H1 (cell line): ENCODE measurements around the gene UQCR10. TPM values are rescaled to one million over a fixed set of nuclear protein-coding genes. Genes with fewer than 3 reads are reported as not detected.

Source experiments
- CTCF ChIA-PET: fragments of 300-600 bp; sonication (Branson Sonifier 250); formaldehyde crosslinking; loops from one replicate; lab custom pipeline; 2021; ENCODE audit not compliant: partially characterized antibody; lab: Charles Lee
- POLR2A ChIA-PET: fragments of 300-600 bp; sonication (Branson Sonifier 250); formaldehyde crosslinking; loops from one replicate; lab custom pipeline; 2021; ENCODE audit warnings: inconsistent platforms; ENCODE audit not compliant: partially characterized antibody; lab: Charles Lee
- DNase-seq, 2 experiments: peaks; one replicate each; pipeline versions ENCODE4 v3.0.0 to v3.0.0-alpha.2; 2010 to 2022; ENCODE audit warnings: low spot score in 2 of 2, low read depth in 1 of 2, mixed read lengths in 1 of 2
- FAIRE-seq: peaks from 2 replicates; lab custom pipeline; 2011; peaks lifted over from hg19 to GRCh38; lab: Jason Lieb, UNC
- H2AFZ ChIP-seq: 2 replicates; pipeline ENCODE4 v1.8.1; 2012; ENCODE audit warnings: low read length, inconsistent platforms
- H2AK5ac ChIP-seq: 2 replicates; pipeline ENCODE4 v1.6.1; 2013; ENCODE audit warnings: low read depth, low read length
- H2BK120ac ChIP-seq: replicated peaks from 2 replicates; pipeline ENCODE3; 2013; ENCODE audit warnings: low read depth, low read length, inconsistent platforms
- H2BK12ac ChIP-seq: 2 replicates; pipeline ENCODE4 v1.6.1; 2013; ENCODE audit warnings: low read depth, low read length
- H2BK15ac ChIP-seq: 2 replicates; pipeline ENCODE4 v1.6.1; 2013; ENCODE audit warnings: low read length
- H2BK20ac ChIP-seq: 2 replicates; pipeline ENCODE4 v1.6.1; 2013; ENCODE audit warnings: low read length
- H2BK5ac ChIP-seq: 2 replicates; pipeline ENCODE4 v1.6.1; 2013; ENCODE audit warnings: low read depth, low read length
- H3K14ac ChIP-seq: 2 replicates; pipeline ENCODE4 v1.6.1; 2013; ENCODE audit warnings: inconsistent platforms; ENCODE audit not compliant: insufficient read length
- H3K18ac ChIP-seq: 2 replicates; pipeline ENCODE4 v1.6.1; 2013; ENCODE audit warnings: low read length; ENCODE audit errors: extremely low read depth
- H3K23ac ChIP-seq: 2 replicates; pipeline ENCODE4 v1.6.1; 2013; ENCODE audit warnings: inconsistent platforms; ENCODE audit not compliant: insufficient read length
- H3K23me2 ChIP-seq: 2 replicates; pipeline ENCODE4 v1.6.1; 2013; ENCODE audit warnings: low read depth, low read length
- H3K27ac ChIP-seq: 2 replicates; pipeline ENCODE4 v1.6.1; 2011; ENCODE audit warnings: low read depth, low read length, inconsistent platforms
- H3K27me3 ChIP-seq, 4 experiments: replicated peaks in 1 of 4; 1 replicate in 1 of 4; 2 replicates in 3 of 4; pipeline versions ENCODE4 v1.6.1 to v1.8.1; 2011 to 2013; ENCODE audit warnings: low read length in 3 of 4, mild to moderate bottlenecking in 3 of 4, inconsistent platforms in 2 of 4, mixed read lengths in 2 of 4, moderate library complexity in 1 of 4; ENCODE audit not compliant: control insufficient read depth in 3 of 4, insufficient read depth in 3 of 4; ENCODE audit errors: extremely low read depth in 1 of 4
- H3K36me3 ChIP-seq, 4 experiments: 2 replicates each; pipeline versions ENCODE4 v1.6.1 to v1.8.1; 2011 to 2013; ENCODE audit warnings: mild to moderate bottlenecking in 4 of 4, low read length in 3 of 4, moderate library complexity in 2 of 4, control low read depth in 1 of 4, inconsistent platforms in 1 of 4; ENCODE audit not compliant: insufficient read depth in 4 of 4, control insufficient read depth in 2 of 4
- H3K4ac ChIP-seq: replicated peaks from 2 replicates; pipeline ENCODE3; 2013; ENCODE audit warnings: low read length, low read depth, mixed read lengths, inconsistent platforms; ENCODE audit not compliant: insufficient read length
- H3K4me1 ChIP-seq, 4 experiments: replicated peaks in 1 of 4; 1 replicate in 1 of 4; 2 replicates in 3 of 4; pipeline versions ENCODE4 v1.6.1 to v1.8.1; 2011 to 2013; ENCODE audit warnings: low read length in 3 of 4, inconsistent platforms in 2 of 4, mixed read lengths in 1 of 4; ENCODE audit not compliant: insufficient read depth in 4 of 4, control insufficient read depth in 3 of 4
- H3K4me2 ChIP-seq, 2 experiments: 2 replicates each; pipeline versions ENCODE4 v1.6.1 to v1.8.1; 2011 to 2013; ENCODE audit warnings: low read depth in 2 of 2, low read length in 2 of 2, control low read depth in 1 of 2, inconsistent platforms in 1 of 2, mild to moderate bottlenecking in 1 of 2; ENCODE audit not compliant: insufficient read depth in 1 of 2
- H3K4me3 ChIP-seq, 4 experiments: fragments of 200-600, 300-600 bp in 1 of 4; sonication (generic), shearing (Covaris generic), sonication (Bioruptor Twin) in 1 of 4; 2 replicates each; pipeline versions ENCODE4 v1.5.1 to v1.8.1; 2011 to 2016; ENCODE audit warnings: low read length in 4 of 4, low read depth in 3 of 4, control low read depth in 2 of 4, inconsistent platforms in 2 of 4, mild to moderate bottlenecking in 2 of 4, mixed read lengths in 1 of 4, moderate library complexity in 1 of 4; ENCODE audit not compliant: insufficient read depth in 2 of 4; ENCODE audit errors: extremely low read depth in 1 of 4
- H3K56ac ChIP-seq: replicated peaks from 2 replicates; pipeline ENCODE3; 2013; ENCODE audit warnings: low read depth, mild to moderate bottlenecking, mixed read lengths, low read length, inconsistent platforms; ENCODE audit not compliant: insufficient read length
- H3K79me1 ChIP-seq: 2 replicates; pipeline ENCODE4 v1.6.1; 2013; ENCODE audit warnings: low read depth, low read length, control low read depth
- H3K79me2 ChIP-seq, 2 experiments: 2 replicates each; pipeline versions ENCODE4 v1.6.1 to v1.8.1; 2012 to 2013; ENCODE audit warnings: low read length in 2 of 2, mild to moderate bottlenecking in 2 of 2, inconsistent platforms in 1 of 2; ENCODE audit not compliant: insufficient read depth in 2 of 2, control insufficient read depth in 1 of 2
- H3K9ac ChIP-seq, 4 experiments: replicated peaks in 1 of 4; 1 replicate in 1 of 4; 2 replicates in 3 of 4; pipeline versions ENCODE4 v1.6.1 to v1.8.1; 2011 to 2013; ENCODE audit warnings: low read depth in 3 of 4, low read length in 3 of 4, control low read depth in 2 of 4, mild to moderate bottlenecking in 2 of 4, moderate library complexity in 2 of 4, inconsistent platforms in 1 of 4; ENCODE audit errors: extremely low read depth in 1 of 4
- H3K9me3 ChIP-seq, 2 experiments: 2 replicates each; pipeline versions ENCODE4 v1.6.1 to v1.8.1; 2012 to 2013; ENCODE audit warnings: mild to moderate bottlenecking in 2 of 2, moderate library complexity in 2 of 2, control low read depth in 1 of 2, inconsistent platforms in 1 of 2, low read depth in 1 of 2, low read length in 1 of 2, mixed read lengths in 1 of 2; ENCODE audit not compliant: insufficient read depth in 2 of 2
- H4K20me1 ChIP-seq, 2 experiments: replicated peaks in 1 of 2; 2 replicates each; pipeline versions ENCODE3 to v1.8.1; 2011 to 2013; ENCODE audit warnings: inconsistent platforms in 2 of 2, low read length in 2 of 2, mild to moderate bottlenecking in 1 of 2; ENCODE audit not compliant: insufficient read depth in 2 of 2, control insufficient read depth in 1 of 2
- H4K5ac ChIP-seq: 2 replicates; pipeline ENCODE4 v1.6.1; 2013; ENCODE audit warnings: low read length, low read depth, mixed read lengths, inconsistent platforms; ENCODE audit not compliant: insufficient read length
- H4K8ac ChIP-seq: 2 replicates; pipeline ENCODE4 v1.8.0; 2013; ENCODE audit warnings: mild to moderate bottlenecking, moderate library complexity, low read length, inconsistent platforms; ENCODE audit not compliant: insufficient read depth; ENCODE audit errors: extremely low read depth
- H4K91ac ChIP-seq: replicated peaks from 2 replicates; pipeline ENCODE3; 2013; ENCODE audit warnings: low read length, mixed read lengths, inconsistent platforms; ENCODE audit not compliant: insufficient read length
- ASH2L ChIP-seq: fragments of 200-600, 300-600 bp; sonication (generic); IDR thresholded peaks from one replicate; pipeline ENCODE4 v1.7.1; 2017; ENCODE audit warnings: low read length
- HDAC2 ChIP-seq, 2 experiments: fragments of 300-600 bp in 1 of 2; sonication (generic) in 1 of 2; IDR thresholded peaks; 2 replicates each; pipeline ENCODE4 v1.6.1; 2011 to 2012; ENCODE audit warnings: low read depth in 2 of 2, low read length in 2 of 2, mild to moderate bottlenecking in 2 of 2, moderate library complexity in 2 of 2, borderline replicate concordance in 1 of 2, inconsistent platforms in 1 of 2
- KDM1A ChIP-seq: fragments of 200-600, 300-600 bp; sonication (generic); IDR thresholded peaks from 2 replicates; pipeline ENCODE4 v1.7.1; 2016; ENCODE audit warnings: mild to moderate bottlenecking, low read length, borderline replicate concordance
- RXRA ChIP-seq: IDR thresholded peaks from 2 replicates; pipeline ENCODE4 v1.6.1; 2011; ENCODE audit warnings: low read depth, mild to moderate bottlenecking, low read length, moderate library complexity; ENCODE audit not compliant: insufficient read depth
- WGBS, 2 experiments: shearing (Covaris generic) in 1 of 2; methylation state at CpG; one replicate each; pipeline versions ENCODE4 v1.1.6 to v1.1.7; 2013 to 2015; ENCODE audit warnings: low lambda C conversion rate in 2 of 2, mixed read lengths in 2 of 2, inconsistent platforms in 1 of 2, low coverage in 1 of 2, missing lambda C conversion rate in 1 of 2; ENCODE audit not compliant: insufficient replicate concordance in 2 of 2, insufficient coverage in 1 of 2, insufficient read length in 1 of 2; ENCODE audit errors: extremely low coverage in 1 of 2, missing lambda C conversion rate in 1 of 2; 5-methylcytosine and 5-hydroxymethylcytosine counted together
- polyA plus RNA-seq, 7 experiments: library from polyadenylated mRNA; depleted of rRNA in 3 of 7; stranded (reverse) in 5 of 7; unstranded in 2 of 7; fragments of >200 nt in 5 of 7; fragments of 200-250 nt in 2 of 7; gene quantifications; 1 replicate in 5 of 7; 2 replicates in 1 of 7; 4 replicates in 1 of 7; pipeline versions ENCODE4 v1.2.1 to v1.2.3, GENCODE V29; 2011 to 2013; ENCODE audit warnings: missing spikeins in 2 of 7, mixed read lengths in 2 of 7
- total RNA-seq: library from RNA; stranded (reverse); fragmentation: NEBNext Ultra II Directional; extraction: Animal tissue kit (Norgen Biotek cat#: 25700); gene quantifications from 2 replicates; pipeline ENCODE4 v1.2.1, GENCODE V29; 2021

UQCR10 gene
- total and polyA plus RNA-seq, 2 of the 8 experiments (the other 6 are each of a cell fraction or from before 2014, with no cell fraction given), result 102 to 260 TPM

DNA sequence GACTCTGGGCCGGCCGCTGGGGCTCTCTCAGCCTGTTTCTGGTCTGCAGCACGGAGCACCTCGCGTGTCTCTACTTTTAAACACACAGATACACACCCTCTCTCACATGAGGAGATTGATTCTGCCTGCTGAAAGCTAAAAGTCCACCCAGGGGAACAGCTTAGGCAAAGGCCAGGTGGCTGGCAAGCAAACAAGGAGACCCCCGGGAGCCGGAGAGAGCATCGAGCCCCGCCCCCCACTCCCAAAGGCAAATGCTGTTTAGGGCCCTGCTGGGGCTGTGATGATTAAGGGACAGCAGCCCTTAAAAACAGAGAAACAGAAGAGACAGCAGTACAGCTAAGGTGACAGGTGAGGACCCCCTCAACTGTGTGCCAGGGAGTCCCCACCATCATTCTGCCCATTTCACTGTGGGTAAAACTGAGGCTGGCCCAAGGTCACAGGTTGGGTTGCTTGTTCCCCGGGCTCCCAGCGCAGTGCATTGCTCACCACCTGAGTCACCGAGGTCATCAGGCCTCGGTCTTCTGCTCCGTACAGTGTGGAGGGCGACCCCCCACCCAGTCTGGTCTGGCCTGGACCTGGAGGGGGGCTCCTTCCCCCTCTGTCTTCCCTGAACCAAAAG lies 40.5 kb upstream of the UQCR10 start:
- TF ChIP-seq ASH2L, result no peak
- TF ChIP-seq RXRA, result no peak
- peak; percentile 96 for TF ChIP-seq KDM1A
- peak in 1 of 2 experiments; percentile 83; a peak in 1 of 4 replicates for TF ChIP-seq HDAC2 (IDR thresholded peaks at IDR 0.05; ENCODE audit: borderline replicate concordance in 1 of 2, low read depth in 2 of 2, low read length in 2 of 2)
- TF ChIP-seq, all 59 proteins: peak for 2
- FAIRE-seq (no peak), DNase-seq (no peak)
- H2BK12ac ChIP-seq, result 0 out of 2 replicates have a peak overlapping the region, but pooled peaks have one; percentile 50
- no peaks in the 10 kb centered on the region for H3K9me3 ChIP-seq
- 83% methylated on average over 15 of the region's 15 CpGs; no CpG with 5 or more reads in 1 of the 2 experiments for WGBS, 2 experiments
- H3K9ac ChIP-seq, result no peak overlapping the region; a peak in 1 of 7 replicates
- no peak overlapping the region for H2AK5ac ChIP-seq
- H3K79me2 ChIP-seq, result no peaks in the 10 kb centered on the region
- no peak overlapping the region for H3K4me3 ChIP-seq
- no peak overlapping the region for H3K27ac ChIP-seq
- no peaks in the 10 kb centered on the region for H3K36me3 ChIP-seq
- H2BK15ac ChIP-seq, result peak overlapping the region; percentile 46; the same call in 1 of the 2 replicates
- H3K79me1 ChIP-seq, result no peaks in the 10 kb centered on the region
- H4K91ac ChIP-seq, result no peak overlapping the region
- H3K18ac ChIP-seq, result no peak overlapping the region
- CTCF ChIA-PET, result interaction anchor here (0.6 to 4.8 kb wide), 12 partner anchors 11 to 307 kb away, joined by 3 to 22 read pairs (median 4); no protein-coding TSS in a partner anchor
- peaks cover 0 to 3% of the 10 kb centered on the region in 2 experiments for H4K20me1 ChIP-seq
- H4K5ac ChIP-seq, result no peak overlapping the region
- no peak overlapping the region for H3K23ac ChIP-seq
- no peak overlapping the region; the same call in 1 of the 2 replicates for H2BK5ac ChIP-seq
- no peaks in the 10 kb centered on the region for H3K23me2 ChIP-seq
- H2BK120ac ChIP-seq, result no peak overlapping the region
- peaks cover 0 to 8% (median 4%) of the 10 kb centered on the region in 4 experiments; a peak in 6 of 7 replicates for H3K4me1 ChIP-seq
- peak overlapping the region in 1 of 2 experiments; percentile 16; a peak in 2 of 4 replicates for H3K4me2 ChIP-seq
- H2AFZ ChIP-seq, result no peak overlapping the region
- H4K8ac ChIP-seq, result no peak overlapping the region; the same call in 1 of the 2 replicates
- POLR2A ChIA-PET, result no interaction called here
- H3K56ac ChIP-seq, result no peak overlapping the region
- no peak overlapping the region for H3K14ac ChIP-seq
- H2BK20ac ChIP-seq, result no peak overlapping the region
- peaks cover 0 to 13% (median 6%) of the 10 kb centered on the region in 4 experiments; a peak in 5 of 7 replicates for H3K27me3 ChIP-seq
- no peak overlapping the region for H3K4ac ChIP-seq
